CD14-positive monocyte (primary cell): ENCODE measurements around the gene LRRFIP2. TPM values are rescaled to one million over a fixed set of nuclear protein-coding genes. Genes with fewer than 3 reads are reported as not detected.

Experiments used
- DNase-seq, 3 donors: peaks; one replicate each; pipeline ENCODE4 v3.0.0-alpha.2; 2011 to 2022
- H2AFZ ChIP-seq: 2 replicates; pipeline ENCODE4 v1.6.0; 2012; ENCODE audit warnings: mild to moderate bottlenecking, low read depth, low read length, inconsistent platforms; ENCODE audit not compliant: insufficient read depth, poor library complexity, severe bottlenecking
- H3K27ac ChIP-seq, 2 donors: 1 replicate in 1 of 2; 2 replicates in 1 of 2; pipeline ENCODE4 v1.5.1; 2012 to 2013; ENCODE audit warnings: low read length in 2 of 2, control low read depth in 1 of 2, inconsistent platforms in 1 of 2, low read depth in 1 of 2, mild to moderate bottlenecking in 1 of 2
- H3K27me3 ChIP-seq, 2 donors: one replicate each; pipeline versions ENCODE4 v1.6.0 to v1.6.1; 2011 to 2013; ENCODE audit warnings: low read length in 2 of 2; ENCODE audit not compliant: control insufficient read depth in 2 of 2, insufficient read depth in 2 of 2
- H3K36me3 ChIP-seq, 2 donors: replicated peaks in 1 of 2; 1 replicate in 1 of 2; 2 replicates in 1 of 2; pipeline versions ENCODE4 v1.5.1 to v1.6.1; 2012 to 2013; ENCODE audit warnings: low read length in 2 of 2, control low read depth in 1 of 2, inconsistent platforms in 1 of 2, mild to moderate bottlenecking in 1 of 2; ENCODE audit not compliant: insufficient read depth in 2 of 2, control insufficient read depth in 1 of 2
- H3K4me1 ChIP-seq, 2 donors: 1 replicate in 1 of 2; 2 replicates in 1 of 2; pipeline versions ENCODE4 v1.5.1 to v1.6.1; 2012 to 2013; ENCODE audit warnings: low read length in 2 of 2, control low read depth in 1 of 2, inconsistent platforms in 1 of 2, mild to moderate bottlenecking in 1 of 2, moderate library complexity in 1 of 2; ENCODE audit not compliant: insufficient read depth in 2 of 2, control insufficient read depth in 1 of 2
- H3K4me2 ChIP-seq: replicated peaks from 2 replicates; pipeline ENCODE3; 2012; ENCODE audit warnings: low read length, moderate library complexity, mild to moderate bottlenecking; ENCODE audit not compliant: poor library complexity, severe bottlenecking; ENCODE audit errors: extremely low read depth
- H3K4me3 ChIP-seq, 3 experiments: fragments of 200-600 bp in 1 of 3; sonication (generic) in 1 of 3; replicated peaks in 1 of 3; 1 replicate in 2 of 3; 2 replicates in 1 of 3; pipeline ENCODE4 v1.5.1; 2011 to 2013; ENCODE audit warnings: low read length in 3 of 3, mild to moderate bottlenecking in 3 of 3, control low read depth in 2 of 3, low read depth in 2 of 3, inconsistent platforms in 1 of 3, moderate library complexity in 1 of 3
- H3K79me2 ChIP-seq: 2 replicates; pipeline ENCODE4 v1.6.0; 2012; ENCODE audit warnings: mild to moderate bottlenecking, control low read depth, inconsistent platforms, low read length, moderate library complexity; ENCODE audit not compliant: insufficient read depth
- H3K9ac ChIP-seq: 2 replicates; pipeline ENCODE4 v1.6.0; 2017; ENCODE audit warnings: low read length, mild to moderate bottlenecking; ENCODE audit not compliant: insufficient read depth, poor library complexity, severe bottlenecking
- H3K9me3 ChIP-seq, 2 donors: replicated peaks in 1 of 2; 1 replicate in 1 of 2; 2 replicates in 1 of 2; pipeline versions ENCODE4 v1.5.1 to v1.6.1; 2012 to 2013; ENCODE audit warnings: low read length in 2 of 2, control low read depth in 1 of 2; ENCODE audit not compliant: control insufficient read depth in 1 of 2, insufficient read depth in 1 of 2
- H4K20me1 ChIP-seq: 2 replicates; pipeline ENCODE4 v1.6.0; 2012; ENCODE audit warnings: mild to moderate bottlenecking, low read length, control low read depth, moderate library complexity; ENCODE audit not compliant: insufficient read depth
- H3K27ac Mint-ChIP-seq, 7 donors: one replicate each; pipeline ENCODE4 v1.8.0; 2020; ENCODE audit warnings: mild to moderate bottlenecking in 7 of 7, mixed read lengths in 7 of 7, moderate library complexity in 6 of 7, inconsistent platforms in 2 of 7
- H3K27me3 Mint-ChIP-seq, 3 donors: one replicate each; pipeline ENCODE4 v1.8.0; 2021 to 2022; ENCODE audit warnings: low read depth in 3 of 3, mild to moderate bottlenecking in 3 of 3, mixed read lengths in 3 of 3, moderate library complexity in 3 of 3, inconsistent platforms in 1 of 3
- H3K36me3 Mint-ChIP-seq, 2 donors: one replicate each; pipeline ENCODE4 v1.8.0; 2020; ENCODE audit warnings: mixed read lengths in 2 of 2, inconsistent platforms in 1 of 2, mild to moderate bottlenecking in 1 of 2
- H3K4me1 Mint-ChIP-seq: one replicate; pipeline ENCODE4 v1.8.0; 2020; ENCODE audit warnings: mild to moderate bottlenecking, mixed read lengths
- H3K4me3 Mint-ChIP-seq, 2 donors: one replicate each; pipeline ENCODE4 v1.8.0; 2020; ENCODE audit warnings: mild to moderate bottlenecking in 2 of 2, mixed read lengths in 2 of 2, moderate library complexity in 1 of 2
- H3K9me3 Mint-ChIP-seq, 7 donors: one replicate each; pipeline ENCODE4 v1.8.0; 2020 to 2022; ENCODE audit warnings: mixed read lengths in 7 of 7, mild to moderate bottlenecking in 6 of 7, moderate library complexity in 6 of 7, inconsistent platforms in 2 of 7
- WGBS: methylation state at CpG from one replicate; pipeline ENCODE4 v1.1.5; 2013; ENCODE audit warnings: missing lambda C conversion rate; ENCODE audit not compliant: insufficient coverage; 5-methylcytosine and 5-hydroxymethylcytosine counted together
- intact Hi-C, 2 donors: fragments of 100-400 bp; cut with micrococcal nuclease; formaldehyde crosslinking; loops; one replicate each; pipeline versions ENCODE4 v1.15.0 to v1.15.1; 2023
- polyA plus RNA-seq, 3 donors: library from polyadenylated mRNA; depleted of rRNA in 1 of 3; unstranded in 2 of 3; stranded (reverse) in 1 of 3; fragments of 300-500 nt in 2 of 3; fragments of >200 nt in 1 of 3; fragmentation: Illumina TruSeq in 2 of 3; gene quantifications; 1 replicate in 2 of 3; 2 replicates in 1 of 3; pipeline ENCODE4 v1.2.3, GENCODE V29; 2012 to 2021
- TF ChIP-seq, protein P1 (sequence below): fragments of 200-600 bp; IDR thresholded peaks from one replicate; pipeline ENCODE4 v1.8.0; 2022; ENCODE audit warnings: antibody characterized with exemption, mild to moderate bottlenecking

Gene LRRFIP2
- polyA plus RNA-seq, 3 donors: 30.9 to 39.4 (median 31.7) TPM

DNA sequence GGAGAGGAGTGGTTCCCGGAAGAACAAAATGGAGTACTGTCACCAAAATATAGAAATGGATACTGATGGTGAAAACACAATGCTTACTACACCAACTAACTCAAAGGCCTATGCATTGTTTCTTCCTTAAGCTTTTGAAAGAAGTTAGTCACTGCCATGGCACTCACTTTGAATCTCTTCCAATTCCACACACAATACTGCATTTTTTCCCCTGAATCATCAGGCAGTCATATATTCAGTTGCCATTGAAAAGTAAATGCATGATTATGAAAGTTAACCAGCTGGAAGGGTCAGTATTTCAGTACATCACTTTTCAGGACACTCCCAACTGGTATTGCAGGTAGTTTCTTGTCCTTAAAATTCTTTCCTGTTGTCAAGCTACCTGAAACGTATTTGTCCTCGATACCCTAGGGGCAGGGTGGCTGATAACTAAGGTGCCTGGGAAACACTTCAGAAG lies 9.0 kb upstream of the LRRFIP2 start:
- no CpG with 5 or more reads among the region's 3 CpGs for WGBS
- TF ChIP-seq, protein P1, sequence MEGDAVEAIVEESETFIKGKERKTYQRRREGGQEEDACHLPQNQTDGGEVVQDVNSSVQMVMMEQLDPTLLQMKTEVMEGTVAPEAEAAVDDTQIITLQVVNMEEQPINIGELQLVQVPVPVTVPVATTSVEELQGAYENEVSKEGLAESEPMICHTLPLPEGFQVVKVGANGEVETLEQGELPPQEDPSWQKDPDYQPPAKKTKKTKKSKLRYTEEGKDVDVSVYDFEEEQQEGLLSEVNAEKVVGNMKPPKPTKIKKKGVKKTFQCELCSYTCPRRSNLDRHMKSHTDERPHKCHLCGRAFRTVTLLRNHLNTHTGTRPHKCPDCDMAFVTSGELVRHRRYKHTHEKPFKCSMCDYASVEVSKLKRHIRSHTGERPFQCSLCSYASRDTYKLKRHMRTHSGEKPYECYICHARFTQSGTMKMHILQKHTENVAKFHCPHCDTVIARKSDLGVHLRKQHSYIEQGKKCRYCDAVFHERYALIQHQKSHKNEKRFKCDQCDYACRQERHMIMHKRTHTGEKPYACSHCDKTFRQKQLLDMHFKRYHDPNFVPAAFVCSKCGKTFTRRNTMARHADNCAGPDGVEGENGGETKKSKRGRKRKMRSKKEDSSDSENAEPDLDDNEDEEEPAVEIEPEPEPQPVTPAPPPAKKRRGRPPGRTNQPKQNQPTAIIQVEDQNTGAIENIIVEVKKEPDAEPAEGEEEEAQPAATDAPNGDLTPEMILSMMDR: no peak
- H3K36me3 ChIP-seq: peaks cover 0 to 13% of the 10 kb centered on the region in 2 donors
- no peak for DNase-seq
- H4K20me1 ChIP-seq: peaks cover 12% of the 10 kb centered on the region
- H3K9me3 Mint-ChIP-seq: no peaks in the 10 kb centered on the region
- H3K27ac ChIP-seq: no peak overlapping the region
- H3K4me3 Mint-ChIP-seq: no peak overlapping the region
- H3K4me2 ChIP-seq: no peak overlapping the region
- H2AFZ ChIP-seq: no peak overlapping the region
- no peaks in the 10 kb centered on the region for H3K27me3 ChIP-seq
- H3K4me3 ChIP-seq: no peak overlapping the region
- no peak overlapping the region for H3K9ac ChIP-seq
- intact Hi-C loops: no loop called here
- no peaks in the 10 kb centered on the region for H3K27me3 Mint-ChIP-seq
- peaks cover 8 to 12% of the 10 kb centered on the region in 2 donors for H3K36me3 Mint-ChIP-seq
- no peaks in the 10 kb centered on the region for H3K4me1 ChIP-seq
- H3K79me2 ChIP-seq: peaks cover 27% of the 10 kb centered on the region
- H3K9me3 ChIP-seq: no peaks in the 10 kb centered on the region
- no peak overlapping the region for H3K27ac Mint-ChIP-seq
- H3K4me1 Mint-ChIP-seq: peaks cover 3% of the 10 kb centered on the region

DNA sequence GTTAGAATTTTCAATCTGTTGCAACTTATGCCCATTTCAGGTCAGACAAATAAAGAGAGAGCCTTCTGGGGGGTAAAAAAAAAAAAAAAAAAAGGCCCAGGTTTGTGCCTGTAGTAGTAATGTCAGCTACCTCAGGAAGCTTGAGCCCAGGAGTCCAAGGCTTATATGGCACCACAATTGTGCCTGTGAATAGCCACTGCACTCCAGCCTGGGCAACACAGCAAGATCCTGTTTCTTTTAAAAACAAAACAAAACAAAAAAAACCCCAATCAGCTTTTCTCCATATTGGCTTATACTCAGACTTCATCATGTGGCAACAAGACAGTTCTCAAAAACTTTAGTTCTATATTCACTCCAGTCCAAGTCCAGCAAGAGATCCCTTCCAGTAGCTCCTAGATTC lies 8.4 kb upstream of the LRRFIP2 start:
- no peaks in the 10 kb centered on the region for H3K27me3 Mint-ChIP-seq
- H3K4me3 ChIP-seq: no peak overlapping the region

More for the DNA sequence above, 8.4 kb upstream of the LRRFIP2 start:
- Histone ChIP-seq H4K20me1 (peaks cover 16% of the 10 kb centered on the region), H3K27ac (no peak overlapping the region), H3K9ac (no peak overlapping the region), H2AFZ (no peak overlapping the region), H3K4me2 (no peak overlapping the region), H3K27me3 (no peaks in the 10 kb centered on the region), H3K9me3 (no peaks in the 10 kb centered on the region), H3K4me1 (peaks cover 0 to 4% of the 10 kb centered on the region in 2 donors), H3K79me2 (peaks cover 33% of the 10 kb centered on the region), H3K36me3 (peaks cover 0 to 13% of the 10 kb centered on the region in 2 donors)
- DNase-seq: no peak
- intact Hi-C loops: no loop called here
- Mint-ChIP-seq H3K9me3 (no peaks in the 10 kb centered on the region), H3K27ac (peak overlapping the region in 1 of 7 donors; percentile 4), H3K4me1 (peaks cover 8% of the 10 kb centered on the region), H3K36me3 (peaks cover 8 to 14% of the 10 kb centered on the region in 2 donors), H3K4me3 (no peak overlapping the region)
- TF ChIP-seq, protein P1: no peak
